SK-N-SH treated with all-trans-retinoic acid at 6 μM for 48 hours (cell line): Measurements from ENCODE around the gene SF3B5.

Experiments used
- CSDC2 ChIP-seq: fragments of 250-450 bp; sonication (Bioruptor Pico); IDR thresholded peaks from 2 replicates; pipeline ENCODE4 v1.5.0; 2020; ENCODE audit warnings: mild to moderate bottlenecking, moderate library complexity
- SNAI2 ChIP-seq: fragments of 250-450 bp; sonication (Bioruptor Pico); IDR thresholded peaks from 2 replicates; pipeline ENCODE4 v1.5.0; 2020; ENCODE audit warnings: mild to moderate bottlenecking, moderate library complexity
- TOX ChIP-seq: fragments of 250-450 bp; sonication (Bioruptor Pico); IDR thresholded peaks from 2 replicates; pipeline ENCODE4 v1.8.0; 2021; ENCODE audit warnings: mild to moderate bottlenecking, moderate library complexity, borderline replicate concordance
- ZC3H10 ChIP-seq: fragments of 250-450 bp; sonication (Bioruptor Pico); IDR thresholded peaks from 2 replicates; pipeline ENCODE4 v1.5.1; 2021; ENCODE audit warnings: mild to moderate bottlenecking, moderate library complexity
- ZFP3 ChIP-seq: fragments of 250-450 bp; sonication (Bioruptor Pico); IDR thresholded peaks from 2 replicates; pipeline ENCODE4 v1.5.0; 2020; ENCODE audit warnings: mild to moderate bottlenecking, moderate library complexity
- ZFP30 ChIP-seq: fragments of 450-650 bp; formaldehyde crosslinking; IDR thresholded peaks from 2 replicates; pipeline ENCODE4 v1.5.0; 2022; ENCODE audit warnings: mild to moderate bottlenecking, moderate library complexity
- ZNF70 ChIP-seq: fragments of 450-650 bp; formaldehyde crosslinking; IDR thresholded peaks from 2 replicates; pipeline ENCODE4 v1.5.0; 2020; ENCODE audit warnings: mild to moderate bottlenecking, moderate library complexity
- ZNF8 ChIP-seq: fragments of 450-650 bp; formaldehyde crosslinking; IDR thresholded peaks from 2 replicates; pipeline ENCODE4 v1.5.0; 2020; ENCODE audit warnings: mild to moderate bottlenecking, moderate library complexity
- TF ChIP-seq, protein P1 (sequence below): fragments of 250-450 bp; sonication (Bioruptor Pico); IDR thresholded peaks from 2 replicates; pipeline ENCODE4 v1.8.0; 2021; ENCODE audit warnings: low read depth, mild to moderate bottlenecking, moderate library complexity, borderline replicate concordance
- TF ChIP-seq, protein P2 (sequence below): fragments of 250-450 bp; sonication (Bioruptor Pico); IDR thresholded peaks from 2 replicates; pipeline ENCODE4 v1.8.0; 2020; ENCODE audit warnings: mild to moderate bottlenecking, moderate library complexity, borderline replicate concordance

DNA sequence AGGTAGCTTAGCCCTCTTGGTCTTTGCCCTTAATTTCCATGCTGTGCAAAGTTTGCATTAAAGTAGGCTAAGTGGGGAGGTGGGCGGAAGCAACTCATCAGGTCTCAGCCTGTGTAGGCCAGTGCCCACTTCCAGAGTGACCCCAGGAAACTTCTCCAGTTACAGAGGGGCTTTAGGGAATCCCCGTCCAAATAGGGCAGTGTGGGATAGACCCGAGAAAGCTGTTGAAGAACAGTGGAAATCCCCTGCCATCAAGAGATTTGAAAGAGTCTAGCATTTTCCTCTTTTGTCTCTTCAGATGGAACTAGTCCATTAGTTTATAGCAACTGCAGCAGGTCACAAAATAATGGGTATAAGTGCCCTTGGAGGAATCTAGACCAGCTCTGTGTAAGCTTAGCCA lies 20.2 kb downstream of the SF3B5 start:
- no peak for TF ChIP-seq ZFP30 (CRISPR knock-in tag)
- no peak for TF ChIP-seq TOX (CRISPR knock-in tag)
- TF ChIP-seq, protein P1, sequence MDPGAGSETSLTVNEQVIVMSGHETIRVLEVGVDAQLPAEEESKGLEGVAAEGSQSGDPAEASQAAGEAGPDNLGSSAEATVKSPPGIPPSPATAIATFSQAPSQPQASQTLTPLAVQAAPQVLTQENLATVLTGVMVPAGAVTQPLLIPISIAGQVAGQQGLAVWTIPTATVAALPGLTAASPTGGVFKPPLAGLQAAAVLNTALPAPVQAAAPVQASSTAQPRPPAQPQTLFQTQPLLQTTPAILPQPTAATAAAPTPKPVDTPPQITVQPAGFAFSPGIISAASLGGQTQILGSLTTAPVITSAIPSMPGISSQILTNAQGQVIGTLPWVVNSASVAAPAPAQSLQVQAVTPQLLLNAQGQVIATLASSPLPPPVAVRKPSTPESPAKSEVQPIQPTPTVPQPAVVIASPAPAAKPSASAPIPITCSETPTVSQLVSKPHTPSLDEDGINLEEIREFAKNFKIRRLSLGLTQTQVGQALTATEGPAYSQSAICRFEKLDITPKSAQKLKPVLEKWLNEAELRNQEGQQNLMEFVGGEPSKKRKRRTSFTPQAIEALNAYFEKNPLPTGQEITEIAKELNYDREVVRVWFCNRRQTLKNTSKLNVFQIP (CRISPR knock-in tag): no peak
- no peak for TF ChIP-seq CSDC2 (CRISPR knock-in tag)
- no peak for TF ChIP-seq ZC3H10 (CRISPR knock-in tag)
- TF ChIP-seq SNAI2 (CRISPR knock-in tag): no peak
- TF ChIP-seq, protein P2, sequence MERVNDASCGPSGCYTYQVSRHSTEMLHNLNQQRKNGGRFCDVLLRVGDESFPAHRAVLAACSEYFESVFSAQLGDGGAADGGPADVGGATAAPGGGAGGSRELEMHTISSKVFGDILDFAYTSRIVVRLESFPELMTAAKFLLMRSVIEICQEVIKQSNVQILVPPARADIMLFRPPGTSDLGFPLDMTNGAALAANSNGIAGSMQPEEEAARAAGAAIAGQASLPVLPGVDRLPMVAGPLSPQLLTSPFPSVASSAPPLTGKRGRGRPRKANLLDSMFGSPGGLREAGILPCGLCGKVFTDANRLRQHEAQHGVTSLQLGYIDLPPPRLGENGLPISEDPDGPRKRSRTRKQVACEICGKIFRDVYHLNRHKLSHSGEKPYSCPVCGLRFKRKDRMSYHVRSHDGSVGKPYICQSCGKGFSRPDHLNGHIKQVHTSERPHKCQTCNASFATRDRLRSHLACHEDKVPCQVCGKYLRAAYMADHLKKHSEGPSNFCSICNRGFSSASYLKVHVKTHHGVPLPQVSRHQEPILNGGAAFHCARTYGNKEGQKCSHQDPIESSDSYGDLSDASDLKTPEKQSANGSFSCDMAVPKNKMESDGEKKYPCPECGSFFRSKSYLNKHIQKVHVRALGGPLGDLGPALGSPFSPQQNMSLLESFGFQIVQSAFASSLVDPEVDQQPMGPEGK (CRISPR knock-in tag): no peak
- TF ChIP-seq ZFP3 (CRISPR knock-in tag): no peak
- no peak for TF ChIP-seq ZNF8 (CRISPR knock-in tag)
- no peak for TF ChIP-seq ZNF70 (CRISPR knock-in tag)
